ENCODE measurements around the gene ATP8B3. TPM values are rescaled to one million over a fixed set of nuclear protein-coding genes. Genes with fewer than 3 reads are reported as not detected.

The ATP8B3 gene
- total and polyA plus RNA-seq, 10 of the 15 experiments (the other 5 are each of a cell fraction or from before 2014, with no cell fraction given) = 0.13 to 1.7 (median 0.52) TPM

DNA sequence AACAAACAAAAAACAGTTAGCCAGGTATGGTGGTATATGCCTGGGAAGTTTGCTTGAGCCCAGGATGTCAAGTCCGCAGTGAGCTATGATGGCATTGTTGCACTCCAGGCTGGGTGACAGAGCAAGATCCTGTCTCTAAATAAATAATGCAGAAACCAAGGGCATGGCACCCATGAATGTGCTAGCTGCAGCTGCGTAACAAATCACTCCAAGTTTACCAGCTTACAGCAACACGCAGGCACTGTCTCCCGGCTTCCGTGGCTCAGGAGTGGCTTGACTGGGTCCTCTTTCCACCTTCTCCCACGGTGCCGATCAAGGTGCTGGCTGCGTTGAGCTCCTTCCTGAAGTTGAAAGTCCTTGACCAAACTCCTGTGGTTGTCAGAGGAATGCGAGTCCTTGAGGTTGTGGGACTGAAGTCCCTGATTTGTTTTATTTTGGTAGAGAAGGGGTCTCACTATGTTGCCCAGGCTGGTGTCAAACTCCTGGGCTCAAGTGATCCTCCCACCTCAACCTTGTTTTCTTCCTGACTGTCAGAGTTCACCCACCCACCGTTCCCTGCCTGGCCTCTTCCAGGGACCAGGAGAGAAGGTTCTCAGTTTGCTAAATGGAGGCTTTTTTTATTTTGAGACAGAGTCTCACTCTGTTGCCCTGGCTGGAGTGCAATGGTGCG, 72.0 kb downstream of the ATP8B3 start:
- TF ChIP-seq, protein P1, sequence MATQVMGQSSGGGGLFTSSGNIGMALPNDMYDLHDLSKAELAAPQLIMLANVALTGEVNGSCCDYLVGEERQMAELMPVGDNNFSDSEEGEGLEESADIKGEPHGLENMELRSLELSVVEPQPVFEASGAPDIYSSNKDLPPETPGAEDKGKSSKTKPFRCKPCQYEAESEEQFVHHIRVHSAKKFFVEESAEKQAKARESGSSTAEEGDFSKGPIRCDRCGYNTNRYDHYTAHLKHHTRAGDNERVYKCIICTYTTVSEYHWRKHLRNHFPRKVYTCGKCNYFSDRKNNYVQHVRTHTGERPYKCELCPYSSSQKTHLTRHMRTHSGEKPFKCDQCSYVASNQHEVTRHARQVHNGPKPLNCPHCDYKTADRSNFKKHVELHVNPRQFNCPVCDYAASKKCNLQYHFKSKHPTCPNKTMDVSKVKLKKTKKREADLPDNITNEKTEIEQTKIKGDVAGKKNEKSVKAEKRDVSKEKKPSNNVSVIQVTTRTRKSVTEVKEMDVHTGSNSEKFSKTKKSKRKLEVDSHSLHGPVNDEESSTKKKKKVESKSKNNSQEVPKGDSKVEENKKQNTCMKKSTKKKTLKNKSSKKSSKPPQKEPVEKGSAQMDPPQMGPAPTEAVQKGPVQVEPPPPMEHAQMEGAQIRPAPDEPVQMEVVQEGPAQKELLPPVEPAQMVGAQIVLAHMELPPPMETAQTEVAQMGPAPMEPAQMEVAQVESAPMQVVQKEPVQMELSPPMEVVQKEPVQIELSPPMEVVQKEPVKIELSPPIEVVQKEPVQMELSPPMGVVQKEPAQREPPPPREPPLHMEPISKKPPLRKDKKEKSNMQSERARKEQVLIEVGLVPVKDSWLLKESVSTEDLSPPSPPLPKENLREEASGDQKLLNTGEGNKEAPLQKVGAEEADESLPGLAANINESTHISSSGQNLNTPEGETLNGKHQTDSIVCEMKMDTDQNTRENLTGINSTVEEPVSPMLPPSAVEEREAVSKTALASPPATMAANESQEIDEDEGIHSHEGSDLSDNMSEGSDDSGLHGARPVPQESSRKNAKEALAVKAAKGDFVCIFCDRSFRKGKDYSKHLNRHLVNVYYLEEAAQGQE (IDR thresholded peaks at IDR 0.05; ENCODE audit: low read depth, low read length) = no peak
- no peak for TF ChIP-seq RB1 (IDR thresholded peaks at IDR 0.05; ENCODE audit: borderline replicate concordance)
- TF ChIP-seq, protein P2, sequence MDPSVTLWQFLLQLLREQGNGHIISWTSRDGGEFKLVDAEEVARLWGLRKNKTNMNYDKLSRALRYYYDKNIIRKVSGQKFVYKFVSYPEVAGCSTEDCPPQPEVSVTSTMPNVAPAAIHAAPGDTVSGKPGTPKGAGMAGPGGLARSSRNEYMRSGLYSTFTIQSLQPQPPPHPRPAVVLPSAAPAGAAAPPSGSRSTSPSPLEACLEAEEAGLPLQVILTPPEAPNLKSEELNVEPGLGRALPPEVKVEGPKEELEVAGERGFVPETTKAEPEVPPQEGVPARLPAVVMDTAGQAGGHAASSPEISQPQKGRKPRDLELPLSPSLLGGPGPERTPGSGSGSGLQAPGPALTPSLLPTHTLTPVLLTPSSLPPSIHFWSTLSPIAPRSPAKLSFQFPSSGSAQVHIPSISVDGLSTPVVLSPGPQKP (IDR thresholded peaks at IDR 0.05; ENCODE audit: low read depth, low read length) = no peak
- no peak for TF ChIP-seq STAT1 (conservative IDR thresholded peaks at IDR 0.05)
- TF ChIP-seq CEBPB (IDR thresholded peaks at IDR 0.05; ENCODE audit: borderline replicate concordance in 1 of 2, low read depth in 2 of 2, low read length in 2 of 2) = no peak
- no peak for TF ChIP-seq ZNF207 (IDR thresholded peaks at IDR 0.05; ENCODE audit: borderline replicate concordance)
- TF ChIP-seq MEF2B (IDR thresholded peaks at IDR 0.05; ENCODE audit: partially characterized antibody, poor library complexity, severe bottlenecking) = no peak
- ChIA-PET SMC1A (ENCODE audit: uncharacterized antibody, unreplicated experiment) (no interaction called here), RAD21 (ENCODE audit: unreplicated experiment) (no interaction called here), POLR2A (no interaction called here), CTCF (no interaction called here)
- Histone ChIP-seq H2AFZ (ENCODE audit: control insufficient read depth, low read depth, low read length) (no peak overlapping the region), H3K27me3 (replicated peaks in 1 of 2; ENCODE audit: control insufficient read depth in 2 of 2, insufficient read depth in 2 of 2, low read length in 1 of 2) (no peaks in the 10 kb centered on the region; a peak in 1 of 4 replicates), H3K27ac (ENCODE audit: control insufficient read depth, insufficient read depth) (no peak overlapping the region), H3K4me3 (no peak overlapping the region), H3K9me3 (replicated peaks; ENCODE audit: control insufficient read depth, insufficient read depth, low read length) (no peaks in the 10 kb centered on the region; the same call in 2 of the 3 replicates), H3K36me3 (ENCODE audit: control insufficient read depth in 2 of 2, insufficient read depth in 2 of 2, low read length in 1 of 2) (no peaks in the 10 kb centered on the region), H3K4me2 (ENCODE audit: control insufficient read depth, insufficient read depth) (no peak overlapping the region), H3K9ac (ENCODE audit: control insufficient read depth, insufficient read depth, low read length) (no peak overlapping the region), H4K20me1 (ENCODE audit: control insufficient read depth, insufficient read depth) (no peaks in the 10 kb centered on the region), H3K4me1 (ENCODE audit: control insufficient read depth, insufficient read depth, low read length) (no peaks in the 10 kb centered on the region), H3K79me2 (ENCODE audit: control insufficient read depth, insufficient read depth, low read length) (no peaks in the 10 kb centered on the region)
- intact Hi-C loops (cut with micrococcal nuclease; ENCODE audit: unreplicated experiment) (no loop called here), in situ Hi-C loops (cut with MboI) (no loop called here)
- no peak for FAIRE-seq
- BruUV-seq (replicated peaks) = no TSS peak
- ATAC-seq = no peak
- WGBS (ENCODE audit: insufficient coverage, insufficient replicate concordance, low lambda C conversion rate, missing lambda C conversion rate) = 52% methylated on average over 11 of the region's 11 CpGs
- DNase-seq (ENCODE audit: low read depth, low spot score) = no peak

Measured in GM12878 (cell line).